ENCODE data around the gene ZMYND10. TPM values are rescaled to one million over a fixed set of nuclear protein-coding genes. Genes with fewer than 3 reads are reported as not detected.

ZMYND10 gene
- total RNA-seq, 2 experiments from 2014 or later: 1.7 to 2.8 TPM

- TF ChIP-seq EZH2phosphoT487 (IDR thresholded peaks at IDR 0.05; ENCODE audit: borderline replicate concordance, low read depth, low read length): no peak
- TF ChIP-seq, protein P1, sequence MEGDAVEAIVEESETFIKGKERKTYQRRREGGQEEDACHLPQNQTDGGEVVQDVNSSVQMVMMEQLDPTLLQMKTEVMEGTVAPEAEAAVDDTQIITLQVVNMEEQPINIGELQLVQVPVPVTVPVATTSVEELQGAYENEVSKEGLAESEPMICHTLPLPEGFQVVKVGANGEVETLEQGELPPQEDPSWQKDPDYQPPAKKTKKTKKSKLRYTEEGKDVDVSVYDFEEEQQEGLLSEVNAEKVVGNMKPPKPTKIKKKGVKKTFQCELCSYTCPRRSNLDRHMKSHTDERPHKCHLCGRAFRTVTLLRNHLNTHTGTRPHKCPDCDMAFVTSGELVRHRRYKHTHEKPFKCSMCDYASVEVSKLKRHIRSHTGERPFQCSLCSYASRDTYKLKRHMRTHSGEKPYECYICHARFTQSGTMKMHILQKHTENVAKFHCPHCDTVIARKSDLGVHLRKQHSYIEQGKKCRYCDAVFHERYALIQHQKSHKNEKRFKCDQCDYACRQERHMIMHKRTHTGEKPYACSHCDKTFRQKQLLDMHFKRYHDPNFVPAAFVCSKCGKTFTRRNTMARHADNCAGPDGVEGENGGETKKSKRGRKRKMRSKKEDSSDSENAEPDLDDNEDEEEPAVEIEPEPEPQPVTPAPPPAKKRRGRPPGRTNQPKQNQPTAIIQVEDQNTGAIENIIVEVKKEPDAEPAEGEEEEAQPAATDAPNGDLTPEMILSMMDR (conservative IDR thresholded peaks at IDR 0.05; ENCODE audit: low read length): no peak
- peaks cover 25% of the 10 kb centered on the region for H3K4me1 ChIP-seq (ENCODE audit: insufficient read depth, low read length, poor library complexity, severe bottlenecking)
- peak overlapping the region; percentile 91; the same call in 1 of the 2 replicates for H3K4me2 ChIP-seq (ENCODE audit: low read length)
- no peaks in the 10 kb centered on the region for H3K9me2 ChIP-seq (ENCODE audit: insufficient read depth, low read length)
- intact Hi-C loops (cut with micrococcal nuclease; ENCODE audit: unreplicated experiment): loop anchor here (5.0 kb wide), 1 partner anchor 40 kb away; no protein-coding TSS in a partner anchor
- H3K36me3 ChIP-seq (ENCODE audit: insufficient read depth, low read length): no peaks in the 10 kb centered on the region
- ChIA-PET POLR2A (no interaction called here), CTCF (ENCODE audit: unreplicated experiment) (no interaction called here)
- no peaks in the 10 kb centered on the region for H4K20me1 ChIP-seq (ENCODE audit: insufficient read depth, low read length)
- DNase-seq (ENCODE audit: low spot score): no peak
- H3K9me3 ChIP-seq (ENCODE audit: low read length): no peaks in the 10 kb centered on the region
- H2AFZ ChIP-seq (ENCODE audit: low read length): no peak overlapping the region
- no TSS peak for BruUV-seq (replicated peaks)
- H3K4me3 ChIP-seq (ENCODE audit: low read depth, low read length, poor library complexity, severe bottlenecking): no peak overlapping the region
- H3K79me2 ChIP-seq (ENCODE audit: insufficient read depth, low read depth, low read length): no peaks in the 10 kb centered on the region
- H3K27ac ChIP-seq (ENCODE audit: low read depth, low read length, poor library complexity, severe bottlenecking): no peak overlapping the region
Measured at GRCh38 chr3:50297384-50297775, 48.2 kb downstream of the ZMYND10 start.

DNA sequence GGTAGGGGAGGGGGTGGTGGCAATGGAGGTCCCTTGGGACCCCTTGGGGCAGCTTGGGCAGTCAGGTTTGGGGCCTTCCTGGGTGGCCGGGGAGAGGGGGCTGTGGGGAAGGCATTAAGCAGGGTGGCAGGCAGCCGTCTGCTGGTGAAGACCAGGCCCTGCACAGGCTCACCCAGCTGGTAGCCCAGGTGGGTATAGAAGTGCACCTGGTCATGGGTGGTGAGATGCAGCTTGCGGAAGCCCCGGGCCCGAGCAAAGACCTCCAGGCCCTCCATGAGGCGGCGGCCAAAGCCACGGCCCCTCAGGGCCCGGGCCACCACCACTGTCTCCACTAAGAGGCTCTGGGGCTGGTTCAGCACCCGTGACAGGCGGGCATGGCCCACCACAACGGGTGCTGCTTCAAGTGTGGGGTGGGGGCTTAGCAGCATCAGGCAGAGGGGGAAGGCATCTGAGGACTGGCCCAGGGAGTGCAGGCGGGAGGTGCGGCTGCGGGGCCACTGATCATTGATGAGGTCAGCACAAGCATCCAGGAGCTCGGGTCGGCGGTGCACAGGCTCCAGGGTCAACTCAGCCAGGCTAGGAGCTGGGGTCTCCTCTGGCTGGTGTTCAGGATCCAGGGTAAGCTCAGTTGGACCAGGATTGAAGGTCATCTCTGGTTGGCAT lies 48.7 kb downstream of the ZMYND10 start:
- Histone ChIP-seq H2AFZ (ENCODE audit: low read length) (no peak overlapping the region), H3K4me2 (ENCODE audit: low read length) (no peak overlapping the region), H3K4me3 (ENCODE audit: low read depth, low read length, poor library complexity, severe bottlenecking) (no peak overlapping the region), H4K20me1 (ENCODE audit: insufficient read depth, low read length) (no peaks in the 10 kb centered on the region), H3K9me3 (ENCODE audit: low read length) (no peaks in the 10 kb centered on the region), H3K4me1 (ENCODE audit: insufficient read depth, low read length, poor library complexity, severe bottlenecking) (peaks cover 25% of the 10 kb centered on the region), H3K27ac (ENCODE audit: low read depth, low read length, poor library complexity, severe bottlenecking) (no peak overlapping the region), H3K79me2 (ENCODE audit: insufficient read depth, low read depth, low read length) (peaks cover 3% of the 10 kb centered on the region), H3K36me3 (ENCODE audit: insufficient read depth, low read length) (no peaks in the 10 kb centered on the region), H3K9me2 (ENCODE audit: insufficient read depth, low read length) (no peaks in the 10 kb centered on the region)
- DNase-seq (ENCODE audit: low spot score): no peak
- BruUV-seq (replicated peaks): no TSS peak
- ChIA-PET POLR2A (no interaction called here), CTCF (ENCODE audit: unreplicated experiment) (interaction anchor here (0.6 kb wide), 1 partner anchor 18 kb away, joined by 3 read pairs; no protein-coding TSS in a partner anchor)
- TF ChIP-seq, protein P1 (conservative IDR thresholded peaks at IDR 0.05; ENCODE audit: low read length): no peak
- TF ChIP-seq EZH2phosphoT487 (IDR thresholded peaks at IDR 0.05; ENCODE audit: borderline replicate concordance, low read depth, low read length): no peak
- intact Hi-C loops (cut with micrococcal nuclease; ENCODE audit: unreplicated experiment): loop anchor here (5.0 kb wide), 1 partner anchor 40 kb away; no protein-coding TSS in a partner anchor

All from OCI-LY7 (cell line).